ENCODE measurements around the gene AGER. TPM values are rescaled to one million over a fixed set of nuclear protein-coding genes. Genes with fewer than 3 reads are reported as not detected.
A peak's percentile ranks its signal among the peaks of the same experiment; 100 is the strongest.

AGER gene
- total and polyA plus RNA-seq, 7 donors = 1.9 to 10.6 (median 5.3) TPM; not detected in 1

DNA sequence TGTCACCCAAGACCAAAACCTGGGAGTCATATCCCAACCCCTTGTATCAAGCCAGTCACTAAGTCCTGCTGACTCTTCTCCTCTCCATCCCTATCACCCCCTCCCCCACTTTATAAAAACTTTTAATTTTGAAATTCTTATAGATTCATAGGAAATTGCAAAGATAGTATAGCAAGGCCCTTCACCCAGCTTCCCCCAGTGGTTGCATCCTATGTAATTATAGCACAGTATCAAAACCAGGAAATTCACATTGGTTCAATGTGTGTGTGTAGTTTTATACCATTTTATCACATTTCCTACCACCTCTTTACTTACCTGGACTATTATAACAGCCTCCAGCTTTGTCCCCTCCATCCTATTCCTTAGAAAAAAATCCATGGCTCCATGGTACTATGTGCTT lies 26.0 kb downstream of the AGER start:
- intact Hi-C loops (cut with DNase I) = loop anchor here (10.0 kb wide), 1 partner anchor 113 kb away; no protein-coding TSS in a partner anchor
- TF ChIP-seq POLR2AphosphoS5 (IDR thresholded peaks at IDR 0.05) (no peak), EP300 (IDR thresholded peaks at IDR 0.05) (no peak), POLR2A (IDR thresholded peaks at IDR 0.05) (no peak)
- TF ChIP-seq, protein P1, sequence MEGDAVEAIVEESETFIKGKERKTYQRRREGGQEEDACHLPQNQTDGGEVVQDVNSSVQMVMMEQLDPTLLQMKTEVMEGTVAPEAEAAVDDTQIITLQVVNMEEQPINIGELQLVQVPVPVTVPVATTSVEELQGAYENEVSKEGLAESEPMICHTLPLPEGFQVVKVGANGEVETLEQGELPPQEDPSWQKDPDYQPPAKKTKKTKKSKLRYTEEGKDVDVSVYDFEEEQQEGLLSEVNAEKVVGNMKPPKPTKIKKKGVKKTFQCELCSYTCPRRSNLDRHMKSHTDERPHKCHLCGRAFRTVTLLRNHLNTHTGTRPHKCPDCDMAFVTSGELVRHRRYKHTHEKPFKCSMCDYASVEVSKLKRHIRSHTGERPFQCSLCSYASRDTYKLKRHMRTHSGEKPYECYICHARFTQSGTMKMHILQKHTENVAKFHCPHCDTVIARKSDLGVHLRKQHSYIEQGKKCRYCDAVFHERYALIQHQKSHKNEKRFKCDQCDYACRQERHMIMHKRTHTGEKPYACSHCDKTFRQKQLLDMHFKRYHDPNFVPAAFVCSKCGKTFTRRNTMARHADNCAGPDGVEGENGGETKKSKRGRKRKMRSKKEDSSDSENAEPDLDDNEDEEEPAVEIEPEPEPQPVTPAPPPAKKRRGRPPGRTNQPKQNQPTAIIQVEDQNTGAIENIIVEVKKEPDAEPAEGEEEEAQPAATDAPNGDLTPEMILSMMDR (IDR thresholded peaks at IDR 0.05) = no peak
- H3K27ac ChIP-seq = no peak overlapping the region
- no peak overlapping the region for H3K4me3 ChIP-seq
- peaks cover 14 to 57% (median 20%) of the 10 kb centered on the region in 4 donors for H3K36me3 ChIP-seq
- H3K27me3 ChIP-seq = no peaks in the 10 kb centered on the region
- H3K9me3 ChIP-seq = no peaks in the 10 kb centered on the region
- peaks cover 0 to 25% (median 19%) of the 10 kb centered on the region in 4 donors for H3K4me1 ChIP-seq
- DNase-seq = no peak

DNA sequence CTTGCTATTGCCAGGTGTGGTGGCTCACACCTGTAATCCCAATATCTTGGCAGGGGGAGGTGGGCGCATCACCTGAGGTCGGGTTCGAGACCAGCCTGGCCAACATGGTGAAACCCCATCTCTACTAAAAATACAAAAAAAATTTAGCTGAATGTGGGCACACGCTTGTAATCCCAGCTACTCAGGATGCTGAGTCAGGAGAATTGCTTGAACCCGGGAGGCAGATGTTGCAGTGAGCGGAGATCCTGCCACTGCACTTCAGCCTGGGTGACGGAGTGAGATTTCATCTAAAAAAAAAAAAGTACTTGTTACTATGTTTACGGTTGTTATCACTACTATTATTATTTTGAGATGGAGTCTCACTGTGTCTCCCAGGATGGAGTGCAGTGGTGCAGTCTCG lies 27.2 kb downstream of the AGER start:
- whole genome bisulfite sequencing, 2 donors = 90 to 94% methylated on average over 9 of the region's 9 CpGs
- TF ChIP-seq, protein P1 (IDR thresholded peaks at IDR 0.05) = no peak
- TF ChIP-seq POLR2AphosphoS5 (IDR thresholded peaks at IDR 0.05) (no peak), POLR2A (IDR thresholded peaks at IDR 0.05) (no peak), EP300 (IDR thresholded peaks at IDR 0.05) (no peak)
- intact Hi-C loops (cut with DNase I) = loop anchor here (10.0 kb wide), 1 partner anchor 112 kb away; no protein-coding TSS in a partner anchor
- no peaks in the 10 kb centered on the region for H3K27me3 ChIP-seq
- H3K27ac ChIP-seq = no peak overlapping the region
- peaks cover 0 to 36% (median 30%) of the 10 kb centered on the region in 4 donors for H3K4me1 ChIP-seq
- H3K4me3 ChIP-seq = no peak overlapping the region
- no peak for DNase-seq
- H3K9me3 ChIP-seq = no peaks in the 10 kb centered on the region
- peaks cover 14 to 45% (median 20%) of the 10 kb centered on the region in 4 donors for H3K36me3 ChIP-seq

DNA sequence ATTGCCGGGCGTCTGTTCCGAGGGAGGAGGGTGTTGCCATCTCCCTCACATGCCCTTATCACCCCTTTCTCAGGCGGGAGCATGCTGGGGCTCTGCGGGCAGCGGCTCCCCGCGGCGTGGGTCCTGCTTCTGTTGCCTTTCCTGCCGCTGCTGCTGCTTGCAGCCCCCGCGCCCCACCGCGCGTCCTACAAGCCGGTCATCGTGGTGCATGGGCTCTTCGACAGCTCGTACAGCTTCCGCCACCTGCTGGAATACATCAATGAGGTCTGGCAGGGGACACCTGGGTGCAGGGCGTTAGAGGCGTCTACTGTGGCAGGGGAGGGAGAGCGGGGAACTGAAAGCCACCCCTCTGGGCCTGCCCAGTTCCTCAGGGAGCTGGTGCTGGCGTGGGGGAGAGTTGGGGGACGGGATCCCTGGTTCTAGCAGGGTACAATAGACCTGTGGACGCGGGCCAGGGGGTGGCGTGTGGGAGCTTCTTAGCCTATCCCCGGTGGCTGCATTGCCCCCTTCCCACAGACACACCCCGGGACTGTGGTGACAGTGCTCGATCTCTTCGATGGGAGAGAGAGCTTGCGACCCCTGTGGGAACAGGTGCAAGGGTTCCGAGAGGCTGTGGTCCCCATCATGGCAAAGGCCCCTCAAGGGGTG lies 29.4 kb downstream of the AGER start:
- Histone ChIP-seq H3K36me3 (peaks cover 14 to 39% (median 20%) of the 10 kb centered on the region in 4 donors), H3K9me3 (no peaks in the 10 kb centered on the region), H3K27ac (peak overlapping the region; percentile 88 to 93 (median 92)), H3K27me3 (no peaks in the 10 kb centered on the region), H3K4me3 (peak overlapping the region; percentile 61 to 80 (median 78)), H3K4me1 (peaks cover 0 to 57% (median 49%) of the 10 kb centered on the region in 4 donors)
- peak in 3 of 4 donors; percentile 4 to 26 (median 15) for TF ChIP-seq POLR2AphosphoS5 (IDR thresholded peaks at IDR 0.05)
- TF ChIP-seq POLR2A (IDR thresholded peaks at IDR 0.05) = no peak
- no peak for TF ChIP-seq EP300 (IDR thresholded peaks at IDR 0.05)
- TF ChIP-seq, protein P1 (IDR thresholded peaks at IDR 0.05) = peak; percentile 55 to 77 (median 60)
- WGBS, 2 donors = 3 to 4% methylated on average over 34 of the region's 34 CpGs
- intact Hi-C loops (cut with DNase I) = loop anchor here (1.0 to 10.0 kb wide), 4 partner anchors 22 to 110 kb away; partner anchors contain the start of gene AGPAT1
- DNase-seq = peak; percentile 89

DNA sequence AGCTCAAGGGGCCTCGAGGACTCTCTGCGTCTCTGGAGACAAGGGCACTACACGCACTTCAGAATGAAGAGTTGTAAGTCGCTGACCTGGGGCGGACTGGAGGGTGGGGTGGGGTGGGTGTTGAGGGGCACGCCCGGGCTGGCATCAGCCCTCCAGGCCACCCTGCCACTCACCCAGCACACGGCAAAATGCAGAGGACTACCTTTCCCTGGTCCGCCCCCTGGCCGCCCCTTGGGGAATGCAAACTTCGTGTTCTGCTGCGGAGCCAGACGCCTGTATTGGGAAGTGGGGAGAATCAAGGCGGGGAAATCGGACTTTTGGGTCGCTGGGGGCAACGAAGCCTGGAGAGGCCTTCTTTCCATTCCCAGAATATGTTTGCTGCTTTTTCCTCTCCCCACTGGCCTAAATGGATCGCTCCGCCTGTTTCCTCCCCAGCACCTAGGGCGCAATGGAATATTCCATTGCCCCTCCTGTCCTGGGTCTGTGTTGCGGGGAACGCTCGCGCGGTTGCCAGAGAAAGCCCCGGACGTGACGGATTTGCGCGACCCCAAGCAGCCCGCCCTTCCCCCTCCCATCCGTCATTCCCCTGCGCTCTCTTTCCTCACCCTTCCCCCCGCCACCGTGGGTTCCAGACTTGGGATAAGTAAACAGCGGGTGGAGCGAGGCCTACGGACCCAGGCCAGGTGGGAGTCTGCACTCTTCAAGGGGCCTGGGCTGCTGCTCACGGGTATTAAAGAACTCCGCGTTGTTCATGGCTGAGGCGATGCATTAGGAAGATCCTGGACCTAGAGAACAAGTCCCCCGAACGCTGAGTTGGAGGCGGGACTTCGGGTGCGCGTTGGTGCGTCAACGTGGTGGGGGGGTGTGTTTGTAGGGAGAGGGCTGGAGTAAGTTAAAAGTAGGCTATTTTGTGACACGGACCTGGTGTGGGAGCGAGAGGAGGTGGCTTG lies 30.2 kb downstream of the AGER start, which contains the start of gene PPT2:
Gene PPT2, plus strand, starts transcription at position 578 of the 950 bp plus-strand sequence. CDS start 454 bp downstream, outside the sequence.
- DNase-seq = peak; percentile 98
- Histone ChIP-seq H3K4me3 (peak within 1 kb of the TSS; percentile 61 to 80 (median 78)), H3K27ac (peak within 1 kb of the TSS; percentile 88 to 93 (median 92)), H3K9me3 (no peaks in the 10 kb centered on the region), H3K4me1 (peaks cover 0 to 59% (median 49%) of the 10 kb centered on the region in 4 donors), H3K36me3 (peaks cover 14 to 42% (median 18%) of the 10 kb centered on the region in 4 donors), H3K27me3 (no peaks in the 10 kb centered on the region)
- 2 to 3% methylated on average over 52 of the region's 52 CpGs for WGBS, 2 donors
- TF ChIP-seq EP300 (IDR thresholded peaks at IDR 0.05) (peak in 2 of 4 donors; percentile 2 to 91), POLR2A (IDR thresholded peaks at IDR 0.05) (peak in 1 of 2 donors; percentile 47), POLR2AphosphoS5 (IDR thresholded peaks at IDR 0.05) (peak; percentile 77 to 89 (median 82))
- TF ChIP-seq, protein P1 (IDR thresholded peaks at IDR 0.05) = peak in 2 of 4 experiments; percentile 13 to 19
- intact Hi-C loops (cut with DNase I) = loop anchor here (1.0 to 10.0 kb wide), 4 partner anchors 22 to 109 kb away; partner anchors contain the start of gene AGPAT1

Measured in sigmoid colon (tissue), 7 donors.